Sigmoid colon (tissue), 4 donors: ENCODE results near the gene GPC6.

Experiments used
- EP300 ChIP-seq, 4 donors: sonication (generic); formaldehyde crosslinking; IDR thresholded peaks; one replicate each; pipeline ENCODE4 v1.6.1; 2017; ENCODE audit warnings: antibody characterized with exemption in 4 of 4
- POLR2A ChIP-seq, 2 donors: fragments of 450-650 bp; IDR thresholded peaks; one replicate each; pipeline ENCODE4 v1.6.1; 2016; ENCODE audit warnings: antibody characterized with exemption in 2 of 2, mild to moderate bottlenecking in 2 of 2, moderate library complexity in 2 of 2
- POLR2AphosphoS5 ChIP-seq, 4 donors: sonication (generic); formaldehyde crosslinking; IDR thresholded peaks; one replicate each; pipeline ENCODE4 v1.6.1; 2017; ENCODE audit warnings: antibody characterized with exemption in 4 of 4
- TF ChIP-seq, protein P1 (sequence below), 4 experiments: fragments of 450-650 bp in 3 of 4; fragments of 200-600 bp in 1 of 4; IDR thresholded peaks; one replicate each; pipeline ENCODE4 v1.5.1; 2016 to 2019; ENCODE audit warnings: antibody characterized with exemption in 4 of 4, mild to moderate bottlenecking in 3 of 4, moderate library complexity in 2 of 4

DNA sequence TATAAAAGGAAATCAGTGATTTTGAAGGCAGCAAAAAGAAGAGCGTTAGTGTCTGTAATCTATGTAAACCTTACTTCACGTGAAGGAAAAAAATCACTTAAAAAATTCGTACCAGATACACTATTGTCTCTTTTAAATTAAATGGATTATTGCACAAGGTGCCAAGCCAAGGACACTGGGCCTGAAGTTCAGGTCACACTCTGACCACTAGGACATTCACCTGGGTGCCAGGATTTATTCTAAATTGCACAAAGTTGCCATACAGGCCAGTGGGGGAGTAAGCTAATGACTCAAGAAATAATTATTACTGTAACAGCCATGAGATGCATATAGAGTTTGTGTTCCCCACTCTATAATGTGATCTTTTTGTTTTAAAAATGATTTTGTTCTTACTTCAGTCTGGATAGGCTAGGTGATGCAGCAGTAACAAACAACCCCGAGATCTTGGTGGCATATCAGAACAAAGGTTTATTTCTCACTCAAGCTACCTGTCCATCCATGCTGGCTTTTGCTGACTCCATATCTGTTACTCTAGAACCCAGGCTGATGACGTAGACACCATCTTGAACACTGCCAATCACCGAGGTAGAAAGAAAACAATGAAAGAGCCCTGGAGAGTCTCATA lies 1000.8 kb downstream of the GPC6 start:
- TF ChIP-seq, protein P1, sequence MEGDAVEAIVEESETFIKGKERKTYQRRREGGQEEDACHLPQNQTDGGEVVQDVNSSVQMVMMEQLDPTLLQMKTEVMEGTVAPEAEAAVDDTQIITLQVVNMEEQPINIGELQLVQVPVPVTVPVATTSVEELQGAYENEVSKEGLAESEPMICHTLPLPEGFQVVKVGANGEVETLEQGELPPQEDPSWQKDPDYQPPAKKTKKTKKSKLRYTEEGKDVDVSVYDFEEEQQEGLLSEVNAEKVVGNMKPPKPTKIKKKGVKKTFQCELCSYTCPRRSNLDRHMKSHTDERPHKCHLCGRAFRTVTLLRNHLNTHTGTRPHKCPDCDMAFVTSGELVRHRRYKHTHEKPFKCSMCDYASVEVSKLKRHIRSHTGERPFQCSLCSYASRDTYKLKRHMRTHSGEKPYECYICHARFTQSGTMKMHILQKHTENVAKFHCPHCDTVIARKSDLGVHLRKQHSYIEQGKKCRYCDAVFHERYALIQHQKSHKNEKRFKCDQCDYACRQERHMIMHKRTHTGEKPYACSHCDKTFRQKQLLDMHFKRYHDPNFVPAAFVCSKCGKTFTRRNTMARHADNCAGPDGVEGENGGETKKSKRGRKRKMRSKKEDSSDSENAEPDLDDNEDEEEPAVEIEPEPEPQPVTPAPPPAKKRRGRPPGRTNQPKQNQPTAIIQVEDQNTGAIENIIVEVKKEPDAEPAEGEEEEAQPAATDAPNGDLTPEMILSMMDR (IDR thresholded peaks at IDR 0.05): no peak
- no peak for TF ChIP-seq POLR2AphosphoS5 (IDR thresholded peaks at IDR 0.05)
- no peak for TF ChIP-seq POLR2A (IDR thresholded peaks at IDR 0.05)
- no peak for TF ChIP-seq EP300 (IDR thresholded peaks at IDR 0.05)
